Measurements from ENCODE around the gene LRRTM3.

The LRRTM3 gene

DNA sequence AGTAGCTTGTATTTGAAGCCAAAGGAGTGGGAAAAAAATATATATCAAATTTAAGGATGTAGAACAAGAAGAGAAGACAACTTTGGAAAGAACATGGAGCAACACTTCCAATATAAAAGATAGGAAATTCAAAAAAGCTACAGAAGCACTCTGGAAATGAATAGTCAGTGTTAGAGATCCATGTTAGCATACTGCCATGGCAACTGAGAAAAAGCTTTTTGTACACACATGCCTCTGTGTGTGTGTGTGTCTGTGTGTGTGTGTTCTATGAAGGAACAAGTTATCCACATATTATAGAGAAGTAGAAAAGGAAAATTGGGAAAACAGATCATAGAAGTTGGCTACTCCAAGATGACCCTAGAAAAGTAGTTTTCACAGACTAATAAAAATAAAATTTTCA is 96.3 kb downstream of the LRRTM3 start:
- no peak for DNase-seq (ENCODE audit: low spot score)

DNA sequence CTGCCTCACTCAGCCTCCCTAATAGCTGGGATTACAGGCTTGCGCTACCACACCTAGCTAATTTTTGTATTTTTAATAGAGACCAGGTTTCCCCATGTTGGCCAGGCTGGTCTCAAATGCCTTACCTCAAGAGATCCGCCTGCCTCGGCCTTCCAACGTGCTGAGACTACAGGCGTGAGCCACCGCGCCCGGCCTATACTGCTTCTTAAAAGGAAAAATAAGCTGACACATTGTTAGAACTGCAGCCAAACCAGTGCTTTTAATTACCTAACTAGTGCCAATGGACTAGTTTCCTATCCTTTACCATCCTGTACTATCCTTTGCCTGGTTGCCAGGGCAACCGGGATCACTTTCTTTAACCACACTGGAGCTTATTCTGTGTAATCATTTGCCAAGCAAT is 108.0 kb downstream of the LRRTM3 start:
- no peak for DNase-seq (ENCODE audit: low spot score)

DNA sequence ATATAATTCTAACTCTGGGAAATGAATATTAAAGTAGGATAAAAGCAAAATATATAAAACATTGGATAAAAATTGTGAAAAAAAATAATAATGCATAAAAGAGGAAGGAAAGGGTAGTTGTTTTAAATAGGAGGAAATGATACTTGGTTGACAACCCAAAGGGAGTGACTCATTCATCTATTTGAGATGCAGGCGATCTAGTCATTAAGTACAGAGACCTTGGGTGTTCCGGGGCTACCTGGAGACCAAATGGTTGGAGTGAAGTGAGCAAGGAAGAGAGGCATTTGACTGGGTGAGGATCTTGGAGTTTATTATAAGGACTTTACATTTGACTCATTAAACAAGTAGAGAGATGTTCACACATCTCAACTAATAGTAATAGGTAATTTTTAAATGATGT is 111.0 kb downstream of the LRRTM3 start:
- DNase-seq (ENCODE audit: low spot score) = no peak

DNA sequence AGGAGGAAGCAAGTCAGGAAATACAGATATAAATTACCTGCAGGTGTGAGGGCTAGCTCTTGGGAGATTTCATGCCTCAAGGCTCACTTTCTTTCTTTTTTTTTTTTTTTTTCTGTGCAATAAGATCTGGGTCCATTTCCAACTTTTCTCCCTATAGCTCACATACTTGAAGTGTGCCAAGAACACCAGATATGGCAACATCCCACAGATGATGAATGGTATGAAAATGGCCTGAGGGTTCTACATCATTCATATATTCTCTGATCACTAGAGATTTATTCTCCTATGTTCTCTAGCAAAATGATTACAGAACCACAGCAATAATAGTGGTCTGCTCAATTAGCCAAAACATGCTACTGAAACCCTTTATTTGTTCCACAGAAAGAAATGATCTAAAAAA is 117.2 kb downstream of the LRRTM3 start:
- no peak for DNase-seq (ENCODE audit: low spot score)

DNA sequence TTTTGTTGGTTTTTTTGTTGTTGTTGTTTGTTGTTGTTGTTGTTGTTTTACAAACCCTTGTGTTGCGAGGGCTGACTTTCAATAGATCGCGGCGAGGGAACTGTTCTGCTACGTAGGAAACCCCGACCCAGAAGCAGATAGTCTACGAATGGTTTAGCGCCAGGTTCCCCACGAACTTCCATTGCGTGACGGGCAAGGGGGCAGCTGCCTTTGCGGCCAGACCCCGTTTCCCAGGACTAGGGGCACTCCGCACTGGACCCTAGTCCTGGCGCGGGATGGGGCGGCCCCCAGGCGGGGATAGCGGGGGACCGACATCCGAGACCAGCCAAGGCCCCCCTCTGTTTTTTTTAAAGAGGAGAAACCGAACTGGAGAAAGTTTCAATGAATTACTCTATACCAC is 119.6 kb downstream of the LRRTM3 start:
- DNase-seq (ENCODE audit: low spot score) = no peak

DNA sequence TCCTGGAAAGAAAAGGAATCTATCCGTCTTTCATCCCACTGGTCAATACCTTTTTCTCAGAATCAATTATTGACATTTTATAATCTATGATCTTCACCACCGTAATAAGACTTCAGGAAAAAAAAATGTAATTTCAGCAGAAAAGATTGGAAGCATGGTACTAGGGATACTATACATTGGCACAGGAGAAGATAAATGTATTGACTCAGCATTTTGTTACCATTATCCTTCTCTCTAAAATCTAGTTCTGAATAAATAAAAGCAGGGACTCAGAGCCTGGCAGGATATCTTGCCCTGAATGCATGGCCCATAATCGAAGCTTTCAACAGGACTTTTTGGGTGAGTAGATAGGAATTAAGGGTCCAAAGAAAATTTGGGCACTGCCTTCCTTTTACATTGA is 120.7 kb downstream of the LRRTM3 start:
- DNase-seq (ENCODE audit: low spot score) = no peak

DNA sequence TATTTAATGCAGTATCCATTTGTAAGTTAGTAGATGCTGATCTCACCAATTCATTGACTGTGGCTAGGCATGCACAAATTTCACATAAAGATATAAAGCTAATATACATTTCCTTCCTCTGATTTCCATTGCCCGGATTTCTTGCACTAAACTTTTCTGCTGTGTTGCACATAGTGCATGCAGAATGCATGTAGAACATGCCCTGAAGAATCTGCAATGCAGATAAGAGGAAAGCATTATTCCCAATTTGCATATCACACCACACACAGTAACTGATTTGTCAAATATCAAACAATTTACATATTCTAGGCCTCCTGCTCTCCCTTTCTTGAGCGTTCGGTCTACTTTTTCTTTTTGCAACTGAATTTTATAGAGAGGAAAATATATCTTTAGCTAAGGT is 124.2 kb downstream of the LRRTM3 start:
- DNase-seq (ENCODE audit: low spot score) = no peak

DNA sequence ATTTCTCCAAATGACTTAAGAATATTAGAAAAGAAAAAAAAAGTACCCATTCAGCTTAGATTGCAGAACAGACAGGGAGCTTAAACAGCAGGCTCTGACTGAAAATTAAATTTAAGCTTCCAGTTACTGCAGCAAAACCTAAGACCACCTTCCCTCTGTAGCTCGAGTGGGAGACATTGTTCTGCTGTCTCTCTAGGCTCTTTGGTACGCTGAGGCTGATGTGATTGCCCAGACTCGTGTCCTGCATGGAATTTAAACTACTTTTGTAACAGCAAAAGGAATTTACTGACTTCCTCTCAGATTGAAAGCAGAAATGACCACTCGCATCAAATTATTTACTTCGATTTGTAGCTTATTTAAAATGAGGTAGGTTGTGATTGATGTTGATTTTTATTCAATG is 124.6 kb downstream of the LRRTM3 start:
- DNase-seq (ENCODE audit: low spot score) = no peak

DNA sequence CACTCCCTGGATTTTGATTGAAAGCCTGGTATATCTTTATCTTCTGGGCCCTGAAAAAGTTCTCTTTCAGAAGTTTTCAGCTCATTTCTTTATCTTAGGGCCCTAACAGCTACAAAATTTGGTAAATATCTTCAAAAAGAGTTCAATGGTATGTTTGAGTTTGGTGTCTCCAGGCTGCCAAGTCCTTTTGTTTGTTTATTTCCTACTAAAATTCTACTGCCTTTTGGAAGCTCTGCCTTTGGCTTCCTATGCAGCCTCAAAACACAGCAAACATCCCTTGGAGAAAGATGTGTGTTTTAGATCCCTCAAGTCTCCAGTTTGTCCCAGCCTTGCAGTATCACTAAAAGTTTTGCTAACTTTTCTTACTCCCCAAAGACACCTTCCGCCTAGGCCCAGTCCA is 146.8 kb downstream of the LRRTM3 start:
- no peak for DNase-seq (ENCODE audit: low spot score)

DNA sequence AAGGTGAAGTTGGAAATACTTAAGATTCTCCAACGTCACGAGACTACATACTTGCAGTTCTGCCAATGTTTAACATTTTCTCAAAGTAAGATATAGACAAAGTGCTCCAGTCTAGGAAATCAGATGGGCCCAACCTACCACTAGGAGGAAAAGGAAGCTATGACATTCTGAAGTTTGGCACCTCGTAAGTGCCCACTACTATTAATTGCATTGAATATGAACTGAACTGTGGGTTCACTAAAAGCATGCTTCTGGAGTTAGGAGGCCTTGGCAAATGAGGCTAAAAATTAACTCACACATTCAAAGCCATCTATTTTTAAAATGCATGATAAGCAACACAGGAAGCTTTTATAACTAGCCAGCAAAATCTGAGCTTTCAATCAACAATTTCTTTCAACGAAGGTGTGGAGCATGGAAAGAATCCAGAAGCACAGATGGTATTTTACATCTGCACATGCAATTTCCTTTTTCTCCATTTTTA is 149.7 kb downstream of the LRRTM3 start:
- DNase-seq (ENCODE audit: low spot score) = no peak

DNA sequence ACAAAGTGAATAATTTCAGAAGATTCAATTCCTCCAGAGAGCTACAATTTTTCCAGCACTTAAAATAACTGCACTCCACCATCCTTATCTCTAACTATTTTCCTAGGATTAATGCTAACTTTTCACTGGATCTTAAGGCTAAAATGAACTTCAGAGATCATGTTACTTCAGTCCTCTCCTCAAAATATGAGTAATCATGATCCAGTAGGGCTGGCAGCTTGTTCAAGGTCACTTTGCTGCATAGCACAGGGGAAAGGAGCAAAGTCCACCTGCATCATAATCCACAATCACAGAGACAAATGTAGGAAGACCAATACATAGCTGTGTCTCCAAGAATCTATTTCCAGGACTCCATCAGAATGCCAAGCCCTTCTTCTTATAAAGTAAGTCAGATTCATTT is 150.3 kb downstream of the LRRTM3 start:
- DNase-seq (ENCODE audit: low spot score) = peak; percentile 19

DNA sequence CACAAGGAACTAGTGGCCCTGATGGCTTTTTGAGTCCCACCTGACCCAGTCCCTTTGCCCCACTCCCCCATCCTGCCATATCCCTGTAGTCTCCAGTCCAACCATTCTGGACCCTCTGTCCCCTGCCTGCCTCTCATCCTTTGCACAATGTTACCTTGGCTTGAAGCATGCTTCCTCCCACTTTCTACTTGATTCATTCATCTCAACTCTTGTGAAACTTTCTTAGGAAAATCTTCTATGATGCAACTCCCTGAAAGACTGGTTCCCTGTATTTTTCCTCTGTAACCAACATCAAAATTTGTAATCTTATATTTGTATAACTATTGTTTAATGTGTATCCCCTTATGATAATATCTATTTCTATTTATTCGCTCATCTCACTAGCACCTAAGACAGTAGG is 151.5 kb downstream of the LRRTM3 start:
- no peak for DNase-seq (ENCODE audit: low spot score)

DNA sequence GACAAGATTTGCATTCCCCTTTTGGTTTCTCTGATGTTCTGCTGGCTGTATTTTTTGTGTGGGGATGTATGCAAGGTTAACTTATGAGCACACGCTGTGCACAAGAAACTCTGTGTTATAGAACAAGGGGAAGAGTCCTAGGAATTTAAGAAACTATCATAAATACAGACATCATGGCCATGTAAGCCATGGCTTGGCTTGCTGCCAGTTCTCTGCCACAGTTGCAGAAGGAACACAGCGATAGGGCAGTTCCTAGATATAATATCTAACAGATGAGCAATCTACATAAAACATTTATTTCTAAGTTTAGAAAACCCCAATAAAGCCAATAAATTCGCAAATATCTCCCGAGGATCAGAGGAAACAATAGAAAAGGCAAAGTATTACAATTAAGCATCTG is 153.3 kb downstream of the LRRTM3 start:
- DNase-seq (ENCODE audit: low spot score) = no peak

DNA sequence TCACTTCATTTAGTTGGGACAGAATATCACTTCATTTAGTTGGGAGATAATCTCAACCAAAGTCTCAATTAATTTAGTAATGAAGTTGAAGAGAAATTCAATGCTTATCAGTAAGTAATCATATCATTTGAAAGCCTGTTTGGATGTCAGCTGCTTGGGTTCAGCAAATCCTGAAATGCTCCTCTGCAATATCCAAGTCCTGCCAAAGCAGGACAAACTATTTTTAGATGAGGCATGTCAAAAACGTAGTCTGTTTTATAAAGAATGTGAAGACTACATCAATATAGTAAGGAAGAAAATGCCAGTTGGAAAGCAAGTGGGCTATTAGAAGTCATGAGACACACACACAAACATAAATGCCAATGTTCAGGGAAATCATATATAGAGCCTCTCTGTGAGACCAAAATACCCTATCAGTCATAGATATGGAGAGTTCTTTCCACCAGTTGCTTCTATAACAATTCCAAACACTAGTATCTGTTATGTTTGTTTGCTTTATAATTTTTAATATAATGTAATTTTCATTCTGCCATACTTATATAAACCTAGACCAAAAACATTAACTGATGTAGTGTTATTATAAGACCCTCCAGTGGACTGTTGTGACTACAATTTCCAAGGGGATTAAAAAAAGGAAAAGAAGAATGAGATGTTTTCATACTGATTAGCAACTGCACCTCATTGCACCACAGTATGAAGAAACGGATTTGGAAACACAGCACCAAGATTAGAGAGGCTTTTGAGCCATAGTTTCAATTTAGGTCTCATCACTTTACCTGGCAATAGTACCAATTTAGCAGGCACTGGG is 160.7 kb downstream of the LRRTM3 start:
- DNase-seq (ENCODE audit: low spot score) = no peak

DNA sequence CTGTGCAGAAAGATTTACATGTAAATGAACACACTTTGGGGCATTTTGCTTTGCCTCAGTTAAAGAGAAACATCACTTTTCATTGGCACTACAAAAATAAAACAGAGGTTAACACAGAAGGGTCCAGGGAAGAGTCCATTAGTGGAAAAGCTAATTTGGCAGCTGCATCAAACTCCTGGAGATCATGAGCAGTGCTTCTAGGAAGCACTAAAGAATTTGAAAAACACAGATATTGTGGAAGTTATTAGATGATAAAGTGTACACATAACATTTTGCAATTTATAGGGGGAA is 161.2 kb downstream of the LRRTM3 start:
- DNase-seq (ENCODE audit: low spot score) = no peak

DNA sequence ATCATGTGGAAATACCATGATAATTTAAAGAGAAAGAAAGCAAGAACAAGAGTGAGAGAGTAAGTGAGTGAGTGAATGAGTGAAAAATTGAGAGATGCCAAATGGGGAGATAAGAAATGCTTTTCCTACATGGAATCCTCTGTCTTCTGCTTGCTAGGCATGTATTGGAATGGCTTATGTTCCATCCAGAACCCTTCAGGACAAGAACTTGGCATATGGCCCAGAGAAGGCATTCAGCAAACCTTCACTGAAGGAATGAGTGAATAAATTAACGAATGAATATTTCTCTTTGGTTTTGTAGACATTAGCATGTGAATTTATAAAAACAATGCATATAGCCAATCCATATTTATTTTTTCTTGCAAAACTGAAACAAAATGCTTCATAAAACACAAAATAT is 162.2 kb downstream of the LRRTM3 start:
- DNase-seq (ENCODE audit: low spot score) = no peak

DNA sequence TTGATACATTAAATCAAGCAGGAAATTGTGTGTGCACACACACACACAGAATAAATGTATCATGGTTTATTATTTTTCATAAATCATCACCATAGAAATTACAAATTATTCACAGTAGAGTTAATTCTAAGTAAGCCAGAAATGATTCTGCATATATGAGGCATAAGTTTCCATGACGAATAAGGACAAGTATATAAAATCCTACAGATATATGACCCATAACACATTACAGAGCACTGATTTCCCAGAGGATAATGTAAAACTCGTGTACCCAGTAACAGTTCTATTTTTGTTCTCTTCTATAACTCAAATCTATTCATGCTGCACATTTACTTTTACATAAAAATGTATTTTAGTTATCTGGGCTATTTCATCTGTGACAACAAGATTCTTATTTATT is 169.7 kb downstream of the LRRTM3 start:
- DNase-seq (ENCODE audit: low spot score) = no peak

DNA sequence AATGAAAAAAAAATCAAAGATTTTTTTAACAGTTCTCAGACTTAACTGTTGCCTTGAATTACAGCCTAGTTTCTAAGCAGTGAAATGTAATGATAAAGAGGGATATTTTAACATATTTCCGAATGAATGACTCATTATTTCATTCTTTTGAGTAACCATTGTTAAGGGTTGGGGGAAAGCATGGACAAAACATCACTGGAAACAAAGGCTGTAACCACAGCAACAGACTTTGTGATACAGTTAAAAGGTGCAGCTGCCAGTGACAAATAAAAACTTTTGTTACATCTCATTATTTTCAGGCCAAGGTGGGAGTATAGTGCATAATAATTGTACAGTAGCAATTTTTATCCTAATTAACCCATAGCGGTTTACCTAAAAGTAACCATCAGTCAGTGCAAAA is 172.6 kb downstream of the LRRTM3 start:
- DNase-seq (ENCODE audit: low spot score) = no peak

DNA sequence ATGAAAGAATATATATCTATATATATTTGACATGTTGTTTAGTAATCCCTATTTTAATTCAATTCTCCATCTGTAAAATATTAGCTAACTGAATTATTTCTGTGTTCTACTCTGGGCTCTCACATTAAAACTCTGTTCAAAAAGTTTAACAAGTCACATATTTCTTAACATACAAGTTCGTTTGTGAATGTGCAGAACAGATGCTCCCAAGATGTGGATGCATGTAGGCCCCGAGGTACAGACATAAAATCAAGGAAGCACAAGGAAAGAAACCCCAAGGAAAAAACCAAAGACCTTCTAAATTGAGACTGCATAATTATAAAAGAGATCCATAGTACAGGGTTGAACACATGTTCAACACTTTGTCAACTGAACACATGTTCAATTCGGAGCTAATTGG is 175.1 kb downstream of the LRRTM3 start:
- DNase-seq (ENCODE audit: low spot score) = no peak

DNA sequence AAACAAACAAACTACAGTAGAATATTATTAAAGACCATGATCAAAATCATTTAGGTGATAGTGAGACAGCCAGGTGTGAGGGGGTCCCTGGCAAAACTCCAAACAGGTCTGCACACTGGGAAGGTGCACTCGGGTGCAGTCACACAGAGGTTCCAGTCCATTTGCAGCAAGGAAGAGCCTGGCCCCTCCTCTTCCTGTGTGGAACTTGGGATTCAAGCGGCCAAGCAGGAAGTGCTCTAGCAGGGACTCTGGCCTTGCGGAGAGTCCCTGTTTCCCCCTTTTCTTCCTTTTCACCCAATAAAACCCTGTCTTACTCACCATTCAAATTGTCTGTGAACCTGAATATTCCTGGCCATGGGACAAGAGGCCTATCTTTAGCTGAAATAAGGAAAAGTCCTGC is 181.8 kb downstream of the LRRTM3 start:
- DNase-seq (ENCODE audit: low spot score) = no peak

DNA sequence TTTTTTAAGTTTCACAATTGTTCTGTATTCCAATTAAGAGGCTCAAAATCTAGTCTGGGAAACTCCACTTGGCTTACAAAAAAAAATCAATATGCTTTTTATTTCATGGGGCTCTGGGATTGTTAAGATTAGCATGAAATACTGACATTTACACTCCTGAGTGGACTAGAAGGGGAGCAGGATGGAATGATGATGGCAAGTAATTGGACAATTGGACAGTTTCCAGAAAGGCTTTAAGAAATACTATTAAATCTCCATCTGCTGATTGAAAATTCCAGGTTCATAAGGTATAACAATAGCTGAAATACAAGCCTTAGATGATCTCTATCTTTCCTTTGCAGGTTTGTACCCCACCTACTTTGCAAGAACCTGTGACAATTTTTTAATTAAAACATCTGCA is 184.4 kb downstream of the LRRTM3 start:
- no peak for DNase-seq (ENCODE audit: low spot score)

DNA sequence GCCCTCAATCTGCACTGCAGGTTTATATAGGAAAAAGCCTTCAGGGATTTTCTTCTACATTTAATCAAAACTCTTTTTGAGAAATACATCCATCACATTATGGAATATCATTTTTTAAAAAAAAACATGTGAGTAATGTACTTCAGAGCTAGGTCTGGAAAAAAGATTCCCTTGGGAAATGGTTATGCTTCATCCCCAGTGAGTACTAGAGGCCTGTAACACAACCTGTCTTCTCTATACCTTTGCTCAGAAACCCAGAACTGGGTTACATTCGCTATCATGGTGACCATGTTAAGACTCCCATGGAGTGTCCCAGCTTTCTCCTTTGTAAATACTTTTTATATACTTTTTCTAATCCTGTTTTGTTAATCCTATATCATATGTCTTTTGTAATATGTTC is 186.9 kb downstream of the LRRTM3 start:
- no peak for DNase-seq (ENCODE audit: low spot score)

DNA sequence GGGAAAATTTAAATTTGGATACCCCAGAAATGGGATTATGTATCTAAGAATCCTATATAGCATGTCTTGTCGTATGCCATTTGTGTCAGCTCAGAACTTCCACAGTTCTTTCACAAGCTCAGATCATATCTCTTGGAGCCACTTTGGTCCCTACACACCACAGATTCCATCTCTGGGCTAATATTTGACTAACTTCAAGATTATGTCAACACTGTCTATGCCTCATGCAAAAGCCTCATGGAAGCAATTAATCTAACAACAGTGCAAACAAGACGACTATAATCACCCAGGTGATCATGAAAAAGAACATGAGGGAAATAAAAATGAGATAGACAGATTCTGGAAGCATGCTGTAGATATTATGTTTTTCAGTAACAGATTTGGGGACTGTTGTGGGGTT is 189.1 kb downstream of the LRRTM3 start:
- DNase-seq (ENCODE audit: low spot score) = peak; percentile 19

DNA sequence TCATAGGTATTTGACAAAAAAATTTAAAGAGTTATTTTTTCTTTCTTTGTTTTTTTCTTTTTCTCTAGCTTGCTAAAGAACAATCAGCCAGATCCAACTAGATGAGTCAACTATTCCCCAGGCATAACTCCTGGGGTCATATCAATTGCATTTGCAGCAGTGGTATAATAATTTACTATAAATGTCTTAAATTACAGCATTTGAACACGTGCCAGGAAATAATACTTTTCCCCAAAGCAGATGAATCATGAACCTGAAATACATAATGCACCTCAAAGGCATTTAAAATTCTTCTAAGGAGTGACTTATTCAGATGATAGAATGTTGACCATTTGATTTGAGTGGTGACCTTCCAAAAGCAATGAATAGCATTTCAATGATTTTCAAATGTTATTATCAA is 190.1 kb downstream of the LRRTM3 start:
- DNase-seq (ENCODE audit: low spot score) = no peak

DNA sequence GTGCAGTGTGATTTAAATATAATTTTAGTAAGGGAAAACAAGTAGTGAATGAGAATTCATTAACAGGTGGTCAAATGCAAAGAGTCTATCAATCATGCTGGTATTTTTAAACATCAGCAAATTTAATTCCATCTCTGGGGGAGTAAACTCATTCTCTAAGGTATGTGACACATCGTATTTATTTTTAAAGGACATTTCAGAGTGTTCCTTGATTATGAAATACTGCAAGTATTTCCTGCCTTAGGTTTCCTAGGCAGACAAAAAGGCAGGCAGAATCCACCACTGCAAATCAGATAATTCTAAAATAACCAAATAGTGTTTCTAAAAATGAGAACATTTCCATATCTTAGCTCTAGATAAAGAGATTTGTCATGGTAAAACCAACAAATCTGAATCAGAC is 193.8 kb downstream of the LRRTM3 start:
- no peak for DNase-seq (ENCODE audit: low spot score)
